Measurements from ENCODE around the gene DCX. TPM values are rescaled to one million over a fixed set of nuclear protein-coding genes. Genes with fewer than 3 reads are reported as not detected.

DCX gene
- total and polyA plus RNA-seq, 2 experiments from 2014 or later = not detected

DNA sequence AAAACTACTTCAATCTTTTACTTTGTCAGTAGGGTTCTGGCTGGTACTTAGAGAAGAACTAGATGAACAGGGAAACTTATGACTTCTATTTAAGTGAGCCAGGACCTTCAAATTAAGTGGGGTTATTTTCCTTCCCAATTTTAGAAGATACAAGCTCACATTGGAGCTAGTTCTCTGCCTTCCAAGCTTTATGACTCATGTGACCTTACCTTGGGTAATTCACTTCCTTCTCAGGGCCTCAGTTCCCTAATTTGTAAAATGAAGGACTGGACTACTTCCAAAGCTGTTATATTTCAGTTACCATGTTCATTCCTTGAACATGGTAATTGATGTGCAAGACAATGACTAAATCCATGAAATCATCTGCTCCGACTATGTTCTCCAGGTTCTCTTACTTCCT, 32.0 kb upstream of the DCX start:
- DNase-seq = no peak
- H3K36me3 ChIP-seq (ENCODE audit: low read depth) = no peaks in the 10 kb centered on the region

DNA sequence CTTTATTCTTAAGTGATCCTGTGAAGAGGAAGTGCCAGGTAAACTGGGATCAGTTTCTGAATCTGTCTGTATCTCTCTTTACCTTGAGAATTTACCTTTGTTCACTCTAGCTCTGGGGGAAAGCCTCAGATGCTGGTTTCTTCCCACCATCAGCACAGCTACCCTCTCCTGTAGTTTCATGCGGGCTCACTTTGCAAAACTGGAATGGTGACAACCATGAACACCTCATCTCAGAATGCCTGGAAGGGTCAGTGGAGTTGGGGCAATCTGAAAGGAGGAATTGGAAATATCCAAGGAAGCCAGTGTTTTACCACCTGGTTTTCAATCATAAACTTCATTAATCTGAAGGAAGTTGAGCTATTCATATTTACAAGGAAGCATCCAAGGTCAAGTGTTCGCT, 30.8 kb upstream of the DCX start:
- DNase-seq = no peak
- in situ Hi-C loops (cut with MboI) = no loop called here
- Histone ChIP-seq H3K4me2 (ENCODE audit: unreplicated experiment) (no peak overlapping the region), H3K4me3 (no peak overlapping the region), H3K27ac (no peak overlapping the region), H3K79me2 (ENCODE audit: insufficient read depth) (no peaks in the 10 kb centered on the region), H3K36me3 (ENCODE audit: low read depth) (no peaks in the 10 kb centered on the region), H3K9me2 (ENCODE audit: insufficient read depth) (no peaks in the 10 kb centered on the region), H4K20me1 (ENCODE audit: insufficient read depth) (no peaks in the 10 kb centered on the region), H2AFZ (no peak overlapping the region), H3K4me1 (ENCODE audit: insufficient read depth) (no peaks in the 10 kb centered on the region), H3K27me3 (replicated peaks; ENCODE audit: insufficient read depth) (no peaks in the 10 kb centered on the region), H3K9me3 (ENCODE audit: low read depth) (no peaks in the 10 kb centered on the region), H3K9ac (no peak overlapping the region), H3F3A (ENCODE audit: insufficient read depth) (no peaks in the 10 kb centered on the region)
- 68 to 73% methylated on average over 2 of the region's 2 CpGs for WGBS, 2 experiments (ENCODE audit: low coverage in 1 of 2, low lambda C conversion rate in 2 of 2, missing lambda C conversion rate in 2 of 2)
- TF ChIP-seq EZH2 (IDR thresholded peaks at IDR 0.05; ENCODE audit: insufficient read depth, poor library complexity, severe bottlenecking) (no peak), EZH2phosphoT487 (IDR thresholded peaks at IDR 0.05; ENCODE audit: insufficient read depth, low read depth) (no peak)

More for the DNA sequence above, 32.0 kb upstream of the DCX start:
- no peaks in the 10 kb centered on the region for H3F3A ChIP-seq (ENCODE audit: insufficient read depth)
- WGBS, 2 experiments (ENCODE audit: low coverage in 1 of 2, low lambda C conversion rate in 2 of 2, missing lambda C conversion rate in 2 of 2) = 78 to 93% methylated on average over 1 of the region's 1 CpG
- H2AFZ ChIP-seq = no peak overlapping the region
- H3K9ac ChIP-seq = no peak overlapping the region
- TF ChIP-seq EZH2phosphoT487 (IDR thresholded peaks at IDR 0.05; ENCODE audit: insufficient read depth, low read depth) = no peak
- TF ChIP-seq EZH2 (IDR thresholded peaks at IDR 0.05; ENCODE audit: insufficient read depth, poor library complexity, severe bottlenecking) = no peak
- no peaks in the 10 kb centered on the region for H3K9me3 ChIP-seq (ENCODE audit: low read depth)
- in situ Hi-C loops (cut with MboI) = no loop called here
- H4K20me1 ChIP-seq (ENCODE audit: insufficient read depth) = no peaks in the 10 kb centered on the region
- H3K27me3 ChIP-seq (replicated peaks; ENCODE audit: insufficient read depth) = no peaks in the 10 kb centered on the region
- H3K9me2 ChIP-seq (ENCODE audit: insufficient read depth) = no peaks in the 10 kb centered on the region
- H3K4me2 ChIP-seq (ENCODE audit: unreplicated experiment) = no peak overlapping the region
- H3K27ac ChIP-seq = no peak overlapping the region
- no peak overlapping the region for H3K4me3 ChIP-seq
- H3K4me1 ChIP-seq (ENCODE audit: insufficient read depth) = no peaks in the 10 kb centered on the region
- no peaks in the 10 kb centered on the region for H3K79me2 ChIP-seq (ENCODE audit: insufficient read depth)

DNA sequence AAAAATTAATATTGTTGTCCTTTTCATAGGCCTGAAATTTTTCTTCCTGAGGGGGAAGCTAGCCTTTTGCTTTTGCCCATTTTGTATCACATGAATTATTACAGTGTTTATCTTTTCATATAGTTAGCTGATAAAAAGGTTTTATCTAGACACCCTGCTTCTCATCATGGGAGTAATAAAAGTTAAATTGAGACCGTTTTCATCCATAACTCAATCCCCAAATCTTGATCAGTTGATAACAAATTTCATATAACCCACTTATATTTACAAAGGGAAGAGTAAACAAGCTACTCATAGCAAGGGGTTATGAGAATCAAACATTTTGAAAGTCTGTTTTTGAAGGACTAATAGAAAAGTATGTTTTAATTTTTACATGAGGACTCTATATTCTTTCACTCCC, 23.5 kb upstream of the DCX start:
- Histone ChIP-seq H4K20me1 (ENCODE audit: insufficient read depth) (no peaks in the 10 kb centered on the region), H3K4me2 (ENCODE audit: unreplicated experiment) (no peak overlapping the region), H3K27ac (no peak overlapping the region), H3K9me3 (ENCODE audit: low read depth) (no peaks in the 10 kb centered on the region), H3K27me3 (replicated peaks; ENCODE audit: insufficient read depth) (no peaks in the 10 kb centered on the region), H3K36me3 (ENCODE audit: low read depth) (no peaks in the 10 kb centered on the region), H3K9ac (no peak overlapping the region), H3K4me1 (ENCODE audit: insufficient read depth) (no peaks in the 10 kb centered on the region), H2AFZ (no peak overlapping the region), H3K79me2 (ENCODE audit: insufficient read depth) (no peaks in the 10 kb centered on the region), H3K4me3 (no peak overlapping the region), H3F3A (ENCODE audit: insufficient read depth) (no peaks in the 10 kb centered on the region), H3K9me2 (ENCODE audit: insufficient read depth) (no peaks in the 10 kb centered on the region)
- in situ Hi-C loops (cut with MboI) = no loop called here
- DNase-seq = no peak
- 18 to 24% methylated on average over 1 of the region's 1 CpG for WGBS, 2 experiments (ENCODE audit: low coverage in 1 of 2, low lambda C conversion rate in 2 of 2, missing lambda C conversion rate in 2 of 2)
- TF ChIP-seq EZH2phosphoT487 (IDR thresholded peaks at IDR 0.05; ENCODE audit: insufficient read depth, low read depth) = no peak

DNA sequence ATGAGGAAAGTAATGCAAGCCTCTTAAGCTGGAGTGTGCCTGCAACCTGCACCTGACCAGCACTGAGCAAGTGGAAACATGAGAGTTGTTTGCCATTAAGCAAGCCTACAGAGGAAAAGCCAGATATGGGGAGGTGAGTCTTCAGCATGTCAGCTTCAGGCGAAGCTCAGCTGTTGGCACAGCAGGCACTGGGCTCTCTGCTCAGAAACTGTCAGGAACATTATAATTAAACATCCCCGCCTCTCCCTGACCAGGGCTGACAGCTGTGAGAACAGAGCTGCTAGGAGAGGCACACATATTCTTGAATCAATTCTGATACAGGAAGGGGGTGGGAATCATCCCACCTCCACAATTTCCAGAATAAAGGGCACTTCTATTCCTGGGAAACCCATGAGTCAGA, 19.0 kb upstream of the DCX start:
- Histone ChIP-seq H3K27ac (no peak overlapping the region), H3K4me2 (ENCODE audit: unreplicated experiment) (no peak overlapping the region), H3K27me3 (replicated peaks; ENCODE audit: insufficient read depth) (no peaks in the 10 kb centered on the region), H3K4me3 (no peak overlapping the region), H3K4me1 (ENCODE audit: insufficient read depth) (no peaks in the 10 kb centered on the region), H3K9me2 (ENCODE audit: insufficient read depth) (no peaks in the 10 kb centered on the region), H2AFZ (no peak overlapping the region), H3K9me3 (ENCODE audit: low read depth) (no peaks in the 10 kb centered on the region), H4K20me1 (ENCODE audit: insufficient read depth) (no peaks in the 10 kb centered on the region), H3K36me3 (ENCODE audit: low read depth) (no peaks in the 10 kb centered on the region), H3K9ac (no peak overlapping the region), H3F3A (ENCODE audit: insufficient read depth) (no peaks in the 10 kb centered on the region), H3K79me2 (ENCODE audit: insufficient read depth) (no peaks in the 10 kb centered on the region)
- WGBS, 2 experiments (ENCODE audit: low coverage in 1 of 2, low lambda C conversion rate in 2 of 2, missing lambda C conversion rate in 2 of 2) = 26 to 37% methylated on average over 2 of the region's 2 CpGs
- DNase-seq = no peak
- TF ChIP-seq EZH2 (IDR thresholded peaks at IDR 0.05; ENCODE audit: insufficient read depth, poor library complexity, severe bottlenecking) (no peak), EZH2phosphoT487 (IDR thresholded peaks at IDR 0.05; ENCODE audit: insufficient read depth, low read depth) (no peak)
- in situ Hi-C loops (cut with MboI) = no loop called here

- H3K4me3 ChIP-seq = no peak overlapping the region
- no peak for TF ChIP-seq EZH2 (IDR thresholded peaks at IDR 0.05; ENCODE audit: insufficient read depth, poor library complexity, severe bottlenecking)
- no peak for TF ChIP-seq EZH2phosphoT487 (IDR thresholded peaks at IDR 0.05; ENCODE audit: insufficient read depth, low read depth)
- H2AFZ ChIP-seq = no peak overlapping the region
- no peaks in the 10 kb centered on the region for H3K9me2 ChIP-seq (ENCODE audit: insufficient read depth)
- H3K27me3 ChIP-seq (replicated peaks; ENCODE audit: insufficient read depth) = no peaks in the 10 kb centered on the region
- H3K36me3 ChIP-seq (ENCODE audit: low read depth) = no peaks in the 10 kb centered on the region
- no peak overlapping the region for H3K27ac ChIP-seq
- no peak for DNase-seq
- H3K4me2 ChIP-seq (ENCODE audit: unreplicated experiment) = no peak overlapping the region
- in situ Hi-C loops (cut with MboI) = no loop called here
- H3K9me3 ChIP-seq (ENCODE audit: low read depth) = no peaks in the 10 kb centered on the region
- H3K9ac ChIP-seq = no peak overlapping the region
- no peaks in the 10 kb centered on the region for H4K20me1 ChIP-seq (ENCODE audit: insufficient read depth)
- no peaks in the 10 kb centered on the region for H3F3A ChIP-seq (ENCODE audit: insufficient read depth)
- 27 to 31% methylated on average over 2 of the region's 2 CpGs for WGBS, 2 experiments (ENCODE audit: low coverage in 1 of 2, low lambda C conversion rate in 2 of 2, missing lambda C conversion rate in 2 of 2)
- H3K79me2 ChIP-seq (ENCODE audit: insufficient read depth) = no peaks in the 10 kb centered on the region
- no peaks in the 10 kb centered on the region for H3K4me1 ChIP-seq (ENCODE audit: insufficient read depth)
Observed at GRCh38 chrX:111411557-111411956, 435 bp downstream of the DCX start.
